Endodermal cell (in vitro differentiated cells): Measurements from ENCODE around the gene ABCC10. TPM values are rescaled to one million over a fixed set of nuclear protein-coding genes. Genes with fewer than 3 reads are reported as not detected.
"Not testable (repeated sequence)": the region's sequence is repeated elsewhere in the genome, so short reads cannot be mapped to it uniquely, and the experiment has no call there.

Experiments
- DNase-seq: peaks from one replicate; pipeline ENCODE4 v3.0.0-alpha.2; 2017
- H3K27ac ChIP-seq: 2 replicates; pipeline ENCODE4 v1.5.1; 2013; ENCODE audit warnings: mild to moderate bottlenecking, low read depth, low read length, moderate library complexity
- H3K27me3 ChIP-seq: 2 replicates; pipeline ENCODE4 v1.6.1; 2013; ENCODE audit warnings: mild to moderate bottlenecking, low read length, moderate library complexity; ENCODE audit not compliant: insufficient read depth, control insufficient read depth, poor library complexity, severe bottlenecking
- H3K36me3 ChIP-seq: 2 replicates; pipeline ENCODE4 v1.7.0; 2013; ENCODE audit warnings: mild to moderate bottlenecking, low read length, moderate library complexity; ENCODE audit not compliant: control insufficient read depth, insufficient read depth
- H3K4me1 ChIP-seq: one replicate; pipeline ENCODE4 v1.7.0; 2013; ENCODE audit warnings: low read length; ENCODE audit not compliant: control insufficient read depth, insufficient read depth
- H3K4me3 ChIP-seq: 2 replicates; pipeline ENCODE4 v1.5.1; 2013; ENCODE audit warnings: mild to moderate bottlenecking, low read length, moderate library complexity
- H3K9ac ChIP-seq: 2 replicates; pipeline ENCODE4 v1.6.1; 2013; ENCODE audit warnings: mild to moderate bottlenecking, low read length, moderate library complexity; ENCODE audit not compliant: poor library complexity, severe bottlenecking; ENCODE audit errors: extremely low read depth
- H3K9me3 ChIP-seq: 2 replicates; pipeline ENCODE4 v1.6.1; 2013; ENCODE audit warnings: mild to moderate bottlenecking, low read length, moderate library complexity; ENCODE audit not compliant: control insufficient read depth
- H3K27ac Mint-ChIP-seq: 2 replicates; pipeline ENCODE4 v1.8.0; 2020; ENCODE audit warnings: mixed read lengths
- H3K27me3 Mint-ChIP-seq: 2 replicates; pipeline ENCODE4 v1.8.0; 2021; ENCODE audit warnings: mild to moderate bottlenecking, mixed read lengths; ENCODE audit not compliant: insufficient read depth
- H3K36me3 Mint-ChIP-seq: 2 replicates; pipeline ENCODE4 v1.8.0; 2020; ENCODE audit warnings: low read depth, mixed read lengths
- H3K4me1 Mint-ChIP-seq: 2 replicates; pipeline ENCODE4 v1.8.0; 2020; ENCODE audit warnings: mixed read lengths
- H3K4me3 Mint-ChIP-seq: 2 replicates; pipeline ENCODE4 v1.8.0; 2020; ENCODE audit warnings: mild to moderate bottlenecking, moderate library complexity, mixed read lengths
- H3K9me3 Mint-ChIP-seq: 2 replicates; pipeline ENCODE4 v1.8.0; 2020; ENCODE audit warnings: mild to moderate bottlenecking, mixed read lengths
- WGBS, 2 experiments: methylation state at CpG; one replicate each; pipeline versions ENCODE4 v1.1.5 to v1.1.7; 2013; ENCODE audit warnings: missing lambda C conversion rate in 2 of 2, mixed read lengths in 1 of 2; ENCODE audit not compliant: insufficient coverage in 1 of 2, insufficient read length in 1 of 2; 5-methylcytosine and 5-hydroxymethylcytosine counted together
- total RNA-seq, 2 donors: library from RNA; stranded (reverse); fragmentation: NEBNext Ultra II Directional in 1 of 2; extraction: Animal tissue kit (Norgen Biotek cat#: 25700) in 1 of 2; gene quantifications; 2 replicates in 1 of 2; 3 replicates in 1 of 2; pipeline ENCODE4 v1.2.1, GENCODE V29; 2021
- TF ChIP-seq, protein P1 (sequence below): fragments of 200-600 bp; sonication (generic); conservative IDR thresholded peaks from 2 replicates; pipeline ENCODE4 v1.5.0; 2021; ENCODE audit warnings: antibody characterized with exemption, mild to moderate bottlenecking

The ABCC10 gene
- total RNA-seq, 2 donors from 2014 or later = 34.1 to 44.8 TPM

DNA sequence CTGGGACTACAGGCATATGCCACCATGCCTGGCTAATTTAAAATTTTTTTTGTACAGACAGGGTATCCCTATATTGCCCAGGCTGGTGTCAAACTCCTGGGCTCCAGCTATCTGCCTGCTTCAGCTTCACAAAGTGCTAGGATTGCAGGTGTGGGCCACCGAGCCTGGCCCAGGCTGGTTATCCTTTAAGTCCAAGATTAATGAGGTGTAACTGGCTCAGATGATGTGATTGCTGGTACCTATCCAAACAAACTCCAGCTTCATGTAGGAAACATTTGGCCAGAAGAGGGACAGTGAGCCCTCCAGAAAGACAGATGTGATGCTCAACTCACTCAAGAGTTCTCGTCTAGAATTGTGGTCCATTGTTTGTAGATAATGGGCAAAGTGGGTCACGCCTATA lies 48.7 kb upstream of the ABCC10 start:
- WGBS, 2 experiments = 86% methylated on average over 2 to 3 of the region's 3 CpGs
- DNase-seq = no peak
- H3K9ac ChIP-seq = no peak overlapping the region
- no peak overlapping the region for H3K27ac ChIP-seq
- H3K9me3 Mint-ChIP-seq = no peaks in the 10 kb centered on the region
- no peaks in the 10 kb centered on the region for H3K9me3 ChIP-seq
- no peaks in the 10 kb centered on the region for H3K36me3 ChIP-seq
- H3K4me3 ChIP-seq = no peak overlapping the region
- H3K4me1 ChIP-seq = peaks cover 4% of the 10 kb centered on the region
- no peak overlapping the region for H3K4me3 Mint-ChIP-seq
- no peak overlapping the region for H3K27ac Mint-ChIP-seq
- no peaks in the 10 kb centered on the region for H3K4me1 Mint-ChIP-seq
- no peaks in the 10 kb centered on the region for H3K36me3 Mint-ChIP-seq
- H3K27me3 Mint-ChIP-seq = peaks cover 13% of the 10 kb centered on the region
- H3K27me3 ChIP-seq = peaks cover 38% of the 10 kb centered on the region
- TF ChIP-seq, protein P1, sequence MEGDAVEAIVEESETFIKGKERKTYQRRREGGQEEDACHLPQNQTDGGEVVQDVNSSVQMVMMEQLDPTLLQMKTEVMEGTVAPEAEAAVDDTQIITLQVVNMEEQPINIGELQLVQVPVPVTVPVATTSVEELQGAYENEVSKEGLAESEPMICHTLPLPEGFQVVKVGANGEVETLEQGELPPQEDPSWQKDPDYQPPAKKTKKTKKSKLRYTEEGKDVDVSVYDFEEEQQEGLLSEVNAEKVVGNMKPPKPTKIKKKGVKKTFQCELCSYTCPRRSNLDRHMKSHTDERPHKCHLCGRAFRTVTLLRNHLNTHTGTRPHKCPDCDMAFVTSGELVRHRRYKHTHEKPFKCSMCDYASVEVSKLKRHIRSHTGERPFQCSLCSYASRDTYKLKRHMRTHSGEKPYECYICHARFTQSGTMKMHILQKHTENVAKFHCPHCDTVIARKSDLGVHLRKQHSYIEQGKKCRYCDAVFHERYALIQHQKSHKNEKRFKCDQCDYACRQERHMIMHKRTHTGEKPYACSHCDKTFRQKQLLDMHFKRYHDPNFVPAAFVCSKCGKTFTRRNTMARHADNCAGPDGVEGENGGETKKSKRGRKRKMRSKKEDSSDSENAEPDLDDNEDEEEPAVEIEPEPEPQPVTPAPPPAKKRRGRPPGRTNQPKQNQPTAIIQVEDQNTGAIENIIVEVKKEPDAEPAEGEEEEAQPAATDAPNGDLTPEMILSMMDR = peak; percentile 29

DNA sequence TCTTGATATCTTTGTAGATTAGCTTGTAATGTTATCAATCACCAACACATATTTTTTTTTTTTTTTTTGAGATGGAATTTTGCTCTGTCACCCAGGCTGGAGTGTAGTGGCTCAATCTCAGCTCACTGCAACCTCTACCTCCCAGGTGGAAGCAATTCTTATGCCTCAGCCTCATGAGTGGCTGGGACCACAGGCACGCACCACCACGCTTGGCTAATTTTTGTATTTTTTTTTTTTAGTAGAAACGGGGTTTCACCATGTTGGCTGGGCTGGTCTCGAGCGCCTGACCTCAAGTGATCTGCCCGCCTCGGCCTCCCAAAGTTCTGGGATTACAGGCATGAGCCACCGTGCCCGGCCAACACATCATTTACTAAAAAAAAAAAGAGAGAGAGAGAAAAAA lies 46.5 kb upstream of the ABCC10 start:
- not testable (repeated sequence) for H3K36me3 ChIP-seq, H3K9me3 ChIP-seq, H3K9ac ChIP-seq, H3K36me3 Mint-ChIP-seq, H3K4me3 Mint-ChIP-seq, H3K27ac Mint-ChIP-seq, DNase-seq, H3K4me1 ChIP-seq, H3K27ac ChIP-seq, H3K4me3 ChIP-seq, H3K4me1 Mint-ChIP-seq, H3K9me3 Mint-ChIP-seq
- H3K27me3 ChIP-seq = peaks cover 34% of the 10 kb centered on the region
- peaks cover 13% of the 10 kb centered on the region for H3K27me3 Mint-ChIP-seq
- WGBS, 2 experiments = 91 to 100% methylated on average over 3 to 7 of the region's 9 CpGs

DNA sequence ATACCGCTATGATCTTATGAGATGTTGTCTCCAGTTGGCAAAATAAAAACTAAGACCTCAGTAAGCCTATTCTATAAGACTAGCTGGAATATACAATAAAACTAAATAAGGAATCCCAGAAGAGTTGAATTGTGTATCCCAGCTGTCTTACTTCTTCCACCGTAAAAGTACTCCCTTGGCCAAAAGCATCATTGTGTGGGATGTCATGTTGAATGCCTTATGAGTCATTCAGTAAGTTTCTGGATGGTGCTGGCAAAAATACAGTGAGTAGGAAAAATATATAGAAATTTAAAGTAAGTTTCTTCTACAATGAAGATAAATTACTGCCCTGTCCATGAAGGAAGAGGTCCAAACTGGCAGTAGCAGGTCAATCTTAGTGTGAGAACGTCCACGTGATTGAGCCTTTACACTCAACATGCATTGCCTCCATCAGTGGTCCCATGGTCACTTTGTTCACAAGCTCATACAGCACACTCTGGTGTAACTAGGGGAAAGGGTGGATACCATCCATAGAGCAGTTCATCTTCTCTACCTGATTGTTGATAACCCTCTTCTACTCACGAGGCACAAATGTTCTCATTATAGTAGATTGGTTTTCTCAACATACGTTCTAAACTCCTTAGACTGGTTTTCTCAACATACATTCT lies 44.2 kb upstream of the ABCC10 start:
- Histone ChIP-seq H3K4me3 (no peak overlapping the region), H3K27ac (no peak overlapping the region), H3K27me3 (peaks cover 34% of the 10 kb centered on the region), H3K36me3 (no peaks in the 10 kb centered on the region), H3K9ac (no peak overlapping the region), H3K9me3 (no peaks in the 10 kb centered on the region), H3K4me1 (peaks cover 4% of the 10 kb centered on the region)
- H3K4me1 Mint-ChIP-seq = no peaks in the 10 kb centered on the region
- TF ChIP-seq, protein P1 = no peak
- no peak overlapping the region for H3K27ac Mint-ChIP-seq
- H3K4me3 Mint-ChIP-seq = no peak overlapping the region
- no peaks in the 10 kb centered on the region for H3K36me3 Mint-ChIP-seq
- WGBS, 2 experiments = 93 to 100% methylated on average over 4 to 5 of the region's 6 CpGs
- H3K9me3 Mint-ChIP-seq = no peaks in the 10 kb centered on the region
- DNase-seq = no peak
- H3K27me3 Mint-ChIP-seq = peaks cover 15% of the 10 kb centered on the region

DNA sequence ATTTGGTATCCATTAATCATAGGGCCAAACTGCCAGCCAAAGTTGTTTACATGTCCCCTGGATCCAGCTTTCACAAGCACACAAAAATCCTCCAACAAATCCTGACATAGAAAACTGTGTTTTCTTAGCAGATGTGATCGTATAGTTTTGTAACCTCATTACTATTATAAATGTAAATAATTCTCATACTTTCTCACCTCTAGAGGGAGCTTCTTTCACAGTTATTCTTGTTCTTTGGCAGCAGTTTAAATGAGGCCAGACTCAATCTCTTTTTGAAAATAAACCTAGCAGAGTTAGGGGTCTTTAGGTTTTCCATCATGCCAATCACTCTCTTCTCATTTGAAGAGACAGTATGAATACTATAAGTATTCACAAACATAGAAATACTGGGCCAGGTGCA lies 40.8 kb upstream of the ABCC10 start:
- H3K9me3 ChIP-seq = no peaks in the 10 kb centered on the region
- Mint-ChIP-seq H3K4me3 (no peak overlapping the region), H3K27me3 (peaks cover 2% of the 10 kb centered on the region), H3K4me1 (peaks cover 10% of the 10 kb centered on the region), H3K27ac (no peak overlapping the region), H3K9me3 (no peaks in the 10 kb centered on the region), H3K36me3 (no peaks in the 10 kb centered on the region)
- DNase-seq = no peak
- no peaks in the 10 kb centered on the region for H3K36me3 ChIP-seq
- H3K27me3 ChIP-seq = peaks cover 15% of the 10 kb centered on the region
- peaks cover 11% of the 10 kb centered on the region for H3K4me1 ChIP-seq
- H3K9ac ChIP-seq = no peak overlapping the region
- H3K27ac ChIP-seq = no peak overlapping the region
- no peak overlapping the region for H3K4me3 ChIP-seq
- no CpG with 5 or more reads among the region's 1 CpG for WGBS, 2 experiments
- TF ChIP-seq, protein P1 = peak; percentile 64
